ENCODE data around the gene SZRD1. TPM values are rescaled to one million over a fixed set of nuclear protein-coding genes. Genes with fewer than 3 reads are reported as not detected.

The SZRD1 gene
- total RNA-seq, 1 experiment from 2014 or later: 136 TPM

- Histone ChIP-seq H3K79me2 (ENCODE audit: low read length) (peaks cover 96% of the 10 kb centered on the region), H3F3A (ENCODE audit: low read length, unreplicated experiment) (no peaks in the 10 kb centered on the region), H3K9me2 (replicated peaks; ENCODE audit: low read length) (no peaks in the 10 kb centered on the region), H3K4me3 (ENCODE audit: low read length) (no peak overlapping the region), H3K27ac (ENCODE audit: low read length) (no peak overlapping the region), H3K27me3 (ENCODE audit: low read length) (no peaks in the 10 kb centered on the region), H3K4me2 (ENCODE audit: low read length) (no peak overlapping the region), H3K36me3 (ENCODE audit: low read depth, low read length) (no peaks in the 10 kb centered on the region), H3K9me3 (ENCODE audit: low read length) (no peaks in the 10 kb centered on the region), H3K4me1 (ENCODE audit: insufficient read depth, low read length) (peaks cover 12% of the 10 kb centered on the region), H2AFZ (ENCODE audit: low read length) (no peak overlapping the region), H3K9ac (ENCODE audit: low read length) (no peak overlapping the region), H4K20me1 (ENCODE audit: low read length) (peaks cover 58% of the 10 kb centered on the region)
- ChIA-PET CTCF (no interaction called here), POLR2A (ENCODE audit: unreplicated experiment) (no interaction called here)
- no TSS peak for BruUV-seq (replicated peaks)
- intact Hi-C loops (cut with micrococcal nuclease): no loop called here
- ATAC-seq (no peak; the same call in none of the 2 replicates), DNase-seq (no peak)
- TF ChIP-seq EZH2phosphoT487 (IDR thresholded peaks at IDR 0.05; ENCODE audit: borderline replicate concordance, low read length): no peak
- TF ChIP-seq CTCF (conservative IDR thresholded peaks at IDR 0.05; ENCODE audit: low read depth, low read length): no peak
- TF ChIP-seq EZH2 (IDR thresholded peaks at IDR 0.05; ENCODE audit: low read length, unreplicated experiment): no peak
These were observed 18.8 kb downstream of the SZRD1 start for GRCh38 chr1:16385659-16386453.

GRCh38 chr1:16386454-16387113, 19.5 kb downstream of the SZRD1 start:
- Histone ChIP-seq H3K4me1 (ENCODE audit: insufficient read depth, low read length) (peaks cover 12% of the 10 kb centered on the region), H3K36me3 (ENCODE audit: low read depth, low read length) (peaks cover 5% of the 10 kb centered on the region), H3K4me3 (ENCODE audit: low read length) (no peak overlapping the region), H2AFZ (ENCODE audit: low read length) (no peak overlapping the region), H4K20me1 (ENCODE audit: low read length) (peaks cover 65% of the 10 kb centered on the region), H3K9me3 (ENCODE audit: low read length) (no peaks in the 10 kb centered on the region), H3K9me2 (replicated peaks; ENCODE audit: low read length) (no peaks in the 10 kb centered on the region), H3K27ac (ENCODE audit: low read length) (no peak overlapping the region), H3K79me2 (ENCODE audit: low read length) (peaks cover 96% of the 10 kb centered on the region), H3K27me3 (ENCODE audit: low read length) (no peaks in the 10 kb centered on the region), H3F3A (ENCODE audit: low read length, unreplicated experiment) (no peaks in the 10 kb centered on the region), H3K4me2 (ENCODE audit: low read length) (no peak overlapping the region), H3K9ac (ENCODE audit: low read length) (no peak overlapping the region)
- TF ChIP-seq EZH2 (IDR thresholded peaks at IDR 0.05; ENCODE audit: low read length, unreplicated experiment): no peak
- no peak for TF ChIP-seq EZH2phosphoT487 (IDR thresholded peaks at IDR 0.05; ENCODE audit: borderline replicate concordance, low read length)
- TF ChIP-seq CTCF (conservative IDR thresholded peaks at IDR 0.05; ENCODE audit: low read depth, low read length): no peak
- ATAC-seq (peak; percentile 83), DNase-seq (peak; percentile 70)
- intact Hi-C loops (cut with micrococcal nuclease): no loop called here
- BruUV-seq (replicated peaks): no TSS peak
- POLR2A ChIA-PET (ENCODE audit: unreplicated experiment): no interaction called here
- CTCF ChIA-PET: no interaction called here
